HepG2 (cell line): ENCODE measurements around the gene SDCCAG8. TPM values are rescaled to one million over a fixed set of nuclear protein-coding genes. Genes with fewer than 3 reads are reported as not detected.

Source experiments
- CEBPB ChIP-seq: IDR thresholded peaks from 2 replicates; pipeline ENCODE4 v1.6.1; 2011; ENCODE audit warnings: low read depth, low read length, improper control_type of control experiment, borderline replicate concordance
- CENPT ChIP-seq: sonication (generic); formaldehyde crosslinking; IDR thresholded peaks from 2 replicates; pipeline ENCODE4 v1.8.0; 2022; ENCODE audit warnings: low read depth, mild to moderate bottlenecking, moderate library complexity, missing genetic modification reagents
- DMAP1 ChIP-seq: IDR thresholded peaks from 2 replicates; pipeline ENCODE4 v1.6.1; 2016
- EEA1 ChIP-seq: sonication (generic); formaldehyde crosslinking; IDR thresholded peaks from 2 replicates; pipeline ENCODE4 v1.5.1; 2020; ENCODE audit warnings: mild to moderate bottlenecking, missing genetic modification reagents, borderline replicate concordance
- HCFC1 ChIP-seq: fragments of 150-350 bp; IDR thresholded peaks from 2 replicates; pipeline ENCODE4 v1.6.1; 2014; ENCODE audit warnings: low read depth, low read length
- HNRNPL ChIP-seq: fragments of 200-400 bp; formaldehyde crosslinking; IDR thresholded peaks from 2 replicates; pipeline ENCODE4 v1.6.1; 2017; ENCODE audit warnings: mild to moderate bottlenecking, low read depth, low read length
- MBNL3 ChIP-seq: fragments of 250-450 bp; sonication (Bioruptor Pico); conservative IDR thresholded peaks from 2 replicates; pipeline ENCODE4 v1.8.0; 2022; ENCODE audit warnings: mild to moderate bottlenecking, inconsistent platforms
- NCOA1 ChIP-seq: sonication (generic); formaldehyde crosslinking; IDR thresholded peaks from 2 replicates; pipeline ENCODE4 v1.9.0; 2021; ENCODE audit warnings: missing genetic modification reagents
- SMARCE1 ChIP-seq: fragments of 450-650 bp; IDR thresholded peaks from 2 replicates; pipeline ENCODE4 v1.6.1; 2017; ENCODE audit warnings: borderline replicate concordance
- SUZ12 ChIP-seq: fragments of 150-350 bp; IDR thresholded peaks from 2 replicates; pipeline ENCODE4 v1.6.1; 2014; ENCODE audit warnings: low read depth, low read length
- TFDP1 ChIP-seq: IDR thresholded peaks from 2 replicates; pipeline ENCODE4 v1.6.1; 2016; ENCODE audit warnings: missing compliant biosample characterization, missing genetic modification reagents, borderline replicate concordance
- ZFP91 ChIP-seq: sonication (generic); formaldehyde crosslinking; IDR thresholded peaks from 2 replicates; pipeline ENCODE4 v1.9.0; 2022; ENCODE audit warnings: missing genetic modification reagents, mild to moderate bottlenecking, borderline replicate concordance
- ZFX ChIP-seq: sonication (generic); formaldehyde crosslinking; IDR thresholded peaks from 2 replicates; pipeline ENCODE4 v1.4.0; 2020; ENCODE audit warnings: mild to moderate bottlenecking, low read depth, missing genetic modification reagents, moderate library complexity
- ZNF503 ChIP-seq: sonication (generic); formaldehyde crosslinking; IDR thresholded peaks from 2 replicates; pipeline ENCODE4 v1.4.0; 2020; ENCODE audit warnings: missing genetic modification reagents
- ZNF549 ChIP-seq: sonication (generic); formaldehyde crosslinking; IDR thresholded peaks from 2 replicates; pipeline ENCODE4 v1.5.0; 2020; ENCODE audit warnings: missing genetic modification reagents
- ZNF670 ChIP-seq: sonication (generic); formaldehyde crosslinking; IDR thresholded peaks from 2 replicates; pipeline ENCODE4 v1.8.0; 2022; ENCODE audit warnings: mild to moderate bottlenecking, missing genetic modification reagents, borderline replicate concordance
- ZNF883 ChIP-seq: sonication (generic); formaldehyde crosslinking; IDR thresholded peaks from 2 replicates; pipeline ENCODE4 v1.5.1; 2020; ENCODE audit warnings: mild to moderate bottlenecking, missing genetic modification reagents; ENCODE audit errors: not compliant biosample characterization
- polyA plus RNA-seq, 8 experiments: library from polyadenylated mRNA; depleted of rRNA in 3 of 8; stranded (reverse) in 7 of 8; unstranded in 1 of 8; fragments of >200 nt; fragmentation: Illumina TruSeq in 4 of 8; extraction: Trizol in 4 of 8; gene quantifications; 2 replicates each; pipeline versions ENCODE4 v1.2.1 to v1.2.3, GENCODE V29; 2011 to 2016; ENCODE audit warnings: low read depth in 4 of 8, missing spikeins in 1 of 8, mixed read lengths in 1 of 8; ENCODE audit not compliant: insufficient read depth in 1 of 8
- total RNA-seq, 5 experiments: library from RNA; depleted of rRNA; stranded (reverse); fragments of >200 nt; fragmentation: Illumina TruSeq; extraction: Trizol; gene quantifications; 2 replicates each; pipeline ENCODE4 v1.2.3, GENCODE V29; 2016; ENCODE audit warnings: low read depth in 1 of 5
- TF ChIP-seq, protein P1 (sequence below): sonication (generic); formaldehyde crosslinking; IDR thresholded peaks from 2 replicates; pipeline ENCODE4 v1.4.0; 2020; ENCODE audit warnings: missing genetic modification reagents, borderline replicate concordance
- TF ChIP-seq, protein P2 (sequence below): sonication (generic); formaldehyde crosslinking; IDR thresholded peaks from 2 replicates; pipeline ENCODE4 v1.4.0; 2020; ENCODE audit warnings: mild to moderate bottlenecking, low read depth, missing genetic modification reagents

SDCCAG8 gene
- total and polyA plus RNA-seq, 2 of the 13 experiments (the other 11 are each of a cell fraction or from before 2014, with no cell fraction given): 9.5 to 13.4 TPM

DNA sequence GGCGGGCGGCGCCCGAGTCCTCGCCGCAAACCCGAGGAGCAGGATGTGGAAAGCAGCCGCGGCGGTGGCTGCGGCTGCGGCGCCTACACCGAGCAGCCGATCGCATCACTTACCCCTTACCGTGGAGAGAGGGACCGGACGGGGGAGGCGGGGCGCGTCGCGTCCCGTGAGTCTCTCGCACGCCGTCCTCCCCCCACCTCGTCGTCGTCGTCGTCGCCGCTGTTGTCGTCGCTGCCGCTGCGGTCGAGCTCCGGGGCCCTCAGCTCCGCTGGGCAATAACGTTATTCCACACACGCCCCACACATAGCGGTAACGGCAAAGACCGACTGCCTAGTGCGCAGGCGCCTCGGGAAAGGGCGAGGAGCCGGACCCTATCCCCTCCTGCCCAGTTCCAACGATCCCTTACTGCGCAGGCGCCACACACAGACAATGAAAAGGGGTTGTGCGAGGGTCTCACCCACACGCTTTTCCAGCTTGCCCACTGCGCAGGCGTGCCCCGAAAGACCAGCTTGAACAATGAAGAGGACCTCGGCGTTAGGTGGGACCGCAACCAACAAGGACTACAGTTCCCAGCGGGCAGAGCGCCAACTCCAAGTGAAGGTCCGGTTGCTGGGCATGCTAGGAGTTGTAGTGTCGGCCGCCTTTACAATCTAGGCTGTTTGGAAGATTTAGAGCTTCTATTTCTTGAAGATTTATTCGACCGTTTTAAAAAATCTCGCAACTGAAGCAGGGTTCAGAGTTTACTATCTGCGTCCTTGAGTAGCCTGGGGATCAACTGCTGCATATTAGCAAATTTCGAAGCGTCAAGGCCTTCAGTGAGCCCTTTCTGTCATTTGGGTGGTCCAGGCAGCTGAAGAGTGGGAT, 682 bp upstream of the SDCCAG8 start, which contains the start of gene CEP170 (continued):
- TF ChIP-seq, protein P1, sequence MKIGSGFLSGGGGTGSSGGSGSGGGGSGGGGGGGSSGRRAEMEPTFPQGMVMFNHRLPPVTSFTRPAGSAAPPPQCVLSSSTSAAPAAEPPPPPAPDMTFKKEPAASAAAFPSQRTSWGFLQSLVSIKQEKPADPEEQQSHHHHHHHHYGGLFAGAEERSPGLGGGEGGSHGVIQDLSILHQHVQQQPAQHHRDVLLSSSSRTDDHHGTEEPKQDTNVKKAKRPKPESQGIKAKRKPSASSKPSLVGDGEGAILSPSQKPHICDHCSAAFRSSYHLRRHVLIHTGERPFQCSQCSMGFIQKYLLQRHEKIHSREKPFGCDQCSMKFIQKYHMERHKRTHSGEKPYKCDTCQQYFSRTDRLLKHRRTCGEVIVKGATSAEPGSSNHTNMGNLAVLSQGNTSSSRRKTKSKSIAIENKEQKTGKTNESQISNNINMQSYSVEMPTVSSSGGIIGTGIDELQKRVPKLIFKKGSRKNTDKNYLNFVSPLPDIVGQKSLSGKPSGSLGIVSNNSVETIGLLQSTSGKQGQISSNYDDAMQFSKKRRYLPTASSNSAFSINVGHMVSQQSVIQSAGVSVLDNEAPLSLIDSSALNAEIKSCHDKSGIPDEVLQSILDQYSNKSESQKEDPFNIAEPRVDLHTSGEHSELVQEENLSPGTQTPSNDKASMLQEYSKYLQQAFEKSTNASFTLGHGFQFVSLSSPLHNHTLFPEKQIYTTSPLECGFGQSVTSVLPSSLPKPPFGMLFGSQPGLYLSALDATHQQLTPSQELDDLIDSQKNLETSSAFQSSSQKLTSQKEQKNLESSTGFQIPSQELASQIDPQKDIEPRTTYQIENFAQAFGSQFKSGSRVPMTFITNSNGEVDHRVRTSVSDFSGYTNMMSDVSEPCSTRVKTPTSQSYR (CRISPR knock-in tag): no peak
- TF ChIP-seq EEA1 (CRISPR knock-in tag): no peak
- TF ChIP-seq CEBPB: no peak
- no peak for TF ChIP-seq MBNL3 (CRISPR knock-in tag)
- 0 out of 2 replicates have a peak, but pooled peaks have one; percentile 16 for TF ChIP-seq DMAP1 (CRISPR knock-in tag)
- no peak for TF ChIP-seq CENPT (CRISPR knock-in tag)
- TF ChIP-seq NCOA1 (CRISPR knock-in tag): no peak
- TF ChIP-seq, protein P2, sequence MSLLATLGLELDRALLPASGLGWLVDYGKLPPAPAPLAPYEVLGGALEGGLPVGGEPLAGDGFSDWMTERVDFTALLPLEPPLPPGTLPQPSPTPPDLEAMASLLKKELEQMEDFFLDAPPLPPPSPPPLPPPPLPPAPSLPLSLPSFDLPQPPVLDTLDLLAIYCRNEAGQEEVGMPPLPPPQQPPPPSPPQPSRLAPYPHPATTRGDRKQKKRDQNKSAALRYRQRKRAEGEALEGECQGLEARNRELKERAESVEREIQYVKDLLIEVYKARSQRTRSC (CRISPR knock-in tag): 0 out of 2 replicates have a peak, but pooled peaks have one; percentile 34
- peak; percentile 53; the same call in 1 of the 2 replicates for TF ChIP-seq ZFP91 (CRISPR knock-in tag)
- no peak for TF ChIP-seq ZNF670 (CRISPR knock-in tag)
- no peak for TF ChIP-seq ZNF549 (CRISPR knock-in tag)
- peak; percentile 85 for TF ChIP-seq SUZ12
- no peak for TF ChIP-seq HNRNPL
- peak; percentile 68; the same call in 1 of the 2 replicates for TF ChIP-seq ZFX
- no peak for TF ChIP-seq ZNF883 (CRISPR knock-in tag)
- no peak for TF ChIP-seq SMARCE1
- TF ChIP-seq ZNF503 (CRISPR knock-in tag): no peak
- TF ChIP-seq HCFC1: peak; percentile 93
- TF ChIP-seq TFDP1 (CRISPR knock-in tag): no peak; the same call in 1 of the 2 replicates
